ENCODE measurements around the gene TOX3. TPM values are rescaled to one million over a fixed set of nuclear protein-coding genes. Genes with fewer than 3 reads are reported as not detected.

TOX3 gene
- total and polyA plus RNA-seq, 2 of the 13 experiments (the other 11 are each of a cell fraction or from before 2014, with no cell fraction given) = 14.5 to 98.6 TPM

- TF ChIP-seq RFXAP (CRISPR knock-in tag; IDR thresholded peaks at IDR 0.05; ENCODE audit: borderline replicate concordance) (no peak), ELF1 (CRISPR knock-in tag; IDR thresholded peaks at IDR 0.05) (peak; percentile 94), SPEN (CRISPR knock-in tag; IDR thresholded peaks at IDR 0.05; ENCODE audit: low read depth) (peak; percentile 60; the same call in 1 of the 2 replicates), ZBTB7B (CRISPR knock-in tag; IDR thresholded peaks at IDR 0.05) (no peak), EP300 (IDR thresholded peaks at IDR 0.05; ENCODE audit: low read depth in 2 of 2, low read length in 2 of 2) (peak in 1 of 2 experiments; percentile 92; a peak in 2 of 4 replicates), EP300 (CRISPR knock-in tag; IDR thresholded peaks at IDR 0.05; ENCODE audit: borderline replicate concordance) (peak; percentile 48; the same call in 1 of the 2 replicates), ETV5 (CRISPR knock-in tag; IDR thresholded peaks at IDR 0.05; ENCODE audit: borderline replicate concordance) (peak; percentile 98), ZNF430 (CRISPR knock-in tag; IDR thresholded peaks at IDR 0.05) (peak; percentile 89; the same call in 1 of the 2 replicates), NR3C1 (CRISPR knock-in tag; IDR thresholded peaks at IDR 0.05) (no peak), USF2 (IDR thresholded peaks at IDR 0.05; ENCODE audit: low read depth, low read length) (no peak), USF2 (CRISPR knock-in tag; IDR thresholded peaks at IDR 0.05; ENCODE audit: borderline replicate concordance) (no peak), ZNF773 (CRISPR knock-in tag; IDR thresholded peaks at IDR 0.05; ENCODE audit: borderline replicate concordance) (no peak), RNF219 (CRISPR knock-in tag; IDR thresholded peaks at IDR 0.05) (no peak), ARID3A (IDR thresholded peaks at IDR 0.05; ENCODE audit: low read depth, low read length) (peak; percentile 44; the same call in 1 of the 2 replicates), DRAP1 (CRISPR knock-in tag; IDR thresholded peaks at IDR 0.05) (peak; percentile 95), ZNF101 (CRISPR knock-in tag; IDR thresholded peaks at IDR 0.05; ENCODE audit: borderline replicate concordance, low read depth) (no peak; the same call in 1 of the 2 replicates), MLXIP (CRISPR knock-in tag; IDR thresholded peaks at IDR 0.05; ENCODE audit: borderline replicate concordance) (no peak), NR0B2 (CRISPR knock-in tag; IDR thresholded peaks at IDR 0.05) (no peak)
Measured at GRCh38 chr16:52573365-52574299, 26.7 kb upstream of the TOX3 start (continued).
